Mucosa of descending colon (tissue), 3 donors: ENCODE data around the gene PARP11. TPM values are rescaled to one million over a fixed set of nuclear protein-coding genes. Genes with fewer than 3 reads are reported as not detected.

Experiments
- ATAC-seq: fragments of 200-7000 bp; cut with Tn5 transposase; one replicate; pipeline ENCODE4 v1.9.1; 2020; ENCODE audit warnings: mild to moderate bottlenecking, moderate library complexity
- DNase-seq, 3 donors: peaks; one replicate each; pipeline ENCODE4 v3.0.0-alpha.2; 2020
- H3K36me3 ChIP-seq: fragments of 200-600 bp; one replicate; pipeline ENCODE4 v1.8.0; 2021; ENCODE audit warnings: low read depth, mild to moderate bottlenecking
- H3K4me1 ChIP-seq: fragments of 200-600 bp; one replicate; pipeline ENCODE4 v1.8.0; 2021; ENCODE audit warnings: low read depth, mild to moderate bottlenecking
- H3K4me3 ChIP-seq: fragments of 200-600 bp; one replicate; pipeline ENCODE4 v1.8.0; 2021; ENCODE audit warnings: mild to moderate bottlenecking
- H3K9me3 ChIP-seq: fragments of 200-600 bp; one replicate; pipeline ENCODE4 v1.8.0; 2021; ENCODE audit warnings: mild to moderate bottlenecking
- intact Hi-C, 2 donors: fragments of 100-400 bp; cut with DNase I in 1 of 2; cut with micrococcal nuclease in 1 of 2; formaldehyde crosslinking; loops; one replicate each; pipeline versions ENCODE4 v1.11.0 to v1.11.1; 2022; cut with DNase I, micrococcal nuclease
- total RNA-seq, 3 donors: library from RNA; stranded (reverse); fragmentation: NEBNext Ultra II Directional in 2 of 3; extraction: Animal tissue kit (Norgen Biotek cat#: 25700) in 2 of 3; gene quantifications; one replicate each; pipeline versions ENCODE4 v1.2.1 to v1.2.4, GENCODE V29; 2021 to 2023
- TF ChIP-seq, protein P1 (sequence below): fragments of 200-600 bp; IDR thresholded peaks from one replicate; pipeline ENCODE4 v1.8.0; 2022; ENCODE audit warnings: antibody characterized with exemption, mild to moderate bottlenecking
- donor health status: DM: no; HTN: no; CAD: no; lungs with moderate emphysema.
- donor health status: DM: no; HTN: no; CAD: no.
- donor health status: DM: no; HTN: yes; CAD: no.

The PARP11 gene
- total RNA-seq, 3 donors from 2014 or later, result 8.5 to 12.4 (median 9.5) TPM

DNA sequence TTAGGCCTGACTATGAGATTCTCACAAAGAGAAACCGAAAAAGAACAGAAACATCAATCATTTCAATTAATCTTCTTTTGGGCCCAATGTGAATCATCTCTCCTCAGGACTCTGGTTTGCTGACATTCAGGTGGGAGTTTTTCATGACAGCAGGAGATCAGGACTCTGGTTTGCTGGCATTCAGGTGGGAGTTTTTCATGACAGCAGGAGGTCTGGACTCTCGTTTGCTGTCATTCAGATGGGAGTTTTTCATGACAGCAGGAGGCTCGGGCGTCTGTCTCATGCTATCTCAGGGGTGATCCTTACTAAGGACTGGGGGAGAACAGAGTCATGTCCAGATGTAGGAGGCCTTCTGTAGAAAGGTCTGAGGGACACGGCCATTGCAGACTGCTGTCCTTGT is 40.1 kb upstream of the PARP11 start:
- no peaks in the 10 kb centered on the region for H3K4me1 ChIP-seq
- DNase-seq (no peak), ATAC-seq (no peak)
- TF ChIP-seq, protein P1, sequence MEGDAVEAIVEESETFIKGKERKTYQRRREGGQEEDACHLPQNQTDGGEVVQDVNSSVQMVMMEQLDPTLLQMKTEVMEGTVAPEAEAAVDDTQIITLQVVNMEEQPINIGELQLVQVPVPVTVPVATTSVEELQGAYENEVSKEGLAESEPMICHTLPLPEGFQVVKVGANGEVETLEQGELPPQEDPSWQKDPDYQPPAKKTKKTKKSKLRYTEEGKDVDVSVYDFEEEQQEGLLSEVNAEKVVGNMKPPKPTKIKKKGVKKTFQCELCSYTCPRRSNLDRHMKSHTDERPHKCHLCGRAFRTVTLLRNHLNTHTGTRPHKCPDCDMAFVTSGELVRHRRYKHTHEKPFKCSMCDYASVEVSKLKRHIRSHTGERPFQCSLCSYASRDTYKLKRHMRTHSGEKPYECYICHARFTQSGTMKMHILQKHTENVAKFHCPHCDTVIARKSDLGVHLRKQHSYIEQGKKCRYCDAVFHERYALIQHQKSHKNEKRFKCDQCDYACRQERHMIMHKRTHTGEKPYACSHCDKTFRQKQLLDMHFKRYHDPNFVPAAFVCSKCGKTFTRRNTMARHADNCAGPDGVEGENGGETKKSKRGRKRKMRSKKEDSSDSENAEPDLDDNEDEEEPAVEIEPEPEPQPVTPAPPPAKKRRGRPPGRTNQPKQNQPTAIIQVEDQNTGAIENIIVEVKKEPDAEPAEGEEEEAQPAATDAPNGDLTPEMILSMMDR, result no peak
- H3K4me3 ChIP-seq, result no peak overlapping the region
- no peaks in the 10 kb centered on the region for H3K36me3 ChIP-seq
- intact Hi-C loops, result no loop called here
- no peaks in the 10 kb centered on the region for H3K9me3 ChIP-seq

DNA sequence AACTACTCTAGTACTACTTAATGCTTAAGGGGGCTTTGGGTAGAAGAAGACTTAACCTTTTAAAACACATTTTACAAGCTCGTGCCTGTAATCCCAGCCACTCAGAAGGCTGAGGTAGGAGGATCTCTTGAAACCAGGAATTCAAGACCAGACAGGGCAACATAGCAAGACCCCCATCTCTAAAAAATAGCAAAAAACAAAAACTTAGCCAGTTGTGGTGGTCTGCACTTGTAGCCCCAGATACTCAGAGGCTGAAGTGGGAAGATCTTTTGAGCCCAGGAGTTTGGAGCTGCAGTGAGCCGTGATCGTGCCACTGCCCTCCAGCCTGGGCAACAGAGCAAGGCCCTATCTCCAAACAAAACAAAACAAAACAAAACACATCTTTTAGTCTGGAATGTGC is 39.7 kb upstream of the PARP11 start:
- no peaks in the 10 kb centered on the region for H3K36me3 ChIP-seq
- TF ChIP-seq, protein P1, result no peak
- DNase-seq (no peak), ATAC-seq (no peak)
- H3K4me1 ChIP-seq, result no peaks in the 10 kb centered on the region
- intact Hi-C loops, result no loop called here
- no peak overlapping the region for H3K4me3 ChIP-seq
- no peaks in the 10 kb centered on the region for H3K9me3 ChIP-seq

DNA sequence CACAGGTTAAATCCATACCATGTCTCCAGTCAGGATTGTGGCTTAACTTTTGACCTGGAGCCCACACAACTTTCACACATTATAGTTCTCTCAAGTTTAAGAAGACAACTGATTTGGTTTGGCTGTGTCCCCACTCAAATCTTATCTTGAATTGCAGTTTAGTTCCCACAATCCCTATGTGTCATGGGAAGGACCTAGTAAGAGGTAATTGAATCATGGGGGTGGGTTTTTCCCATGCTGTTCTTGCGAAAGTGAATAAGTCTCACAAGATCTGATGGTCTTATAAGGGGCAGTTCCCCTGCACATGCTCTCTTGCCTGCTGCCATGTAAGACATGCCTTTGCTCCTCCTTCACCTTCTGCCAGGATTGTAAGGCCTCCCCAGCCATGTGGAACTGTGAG is 38.2 kb upstream of the PARP11 start:
- intact Hi-C loops, result no loop called here
- Histone ChIP-seq H3K36me3 (no peaks in the 10 kb centered on the region), H3K4me1 (no peaks in the 10 kb centered on the region), H3K4me3 (no peak overlapping the region), H3K9me3 (no peaks in the 10 kb centered on the region)
- no peak for ATAC-seq
- DNase-seq, result no peak
- TF ChIP-seq, protein P1, result no peak

DNA sequence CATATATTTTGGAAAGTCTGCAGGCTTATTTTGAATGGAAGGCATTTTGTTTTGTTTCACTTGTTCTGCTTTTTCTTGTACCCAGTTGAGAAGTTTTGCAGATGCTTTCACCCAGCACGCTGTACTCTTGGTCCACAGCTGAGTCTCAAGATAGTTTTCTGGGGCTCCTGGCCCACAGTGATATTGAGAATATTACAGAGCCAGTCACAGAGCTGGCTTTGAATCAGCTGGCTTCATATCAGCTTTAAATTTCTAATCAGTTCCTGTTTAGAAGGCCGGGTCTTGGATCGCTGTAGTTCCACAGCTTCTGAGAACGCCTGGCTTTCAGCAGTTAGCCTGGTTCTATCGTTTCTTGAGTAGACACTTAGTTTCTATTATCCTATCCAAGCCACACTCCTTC is 32.5 kb upstream of the PARP11 start:
- no peaks in the 10 kb centered on the region for H3K4me1 ChIP-seq
- no peaks in the 10 kb centered on the region for H3K9me3 ChIP-seq
- TF ChIP-seq, protein P1, result no peak
- no peak overlapping the region for H3K4me3 ChIP-seq
- intact Hi-C loops, result no loop called here
- H3K36me3 ChIP-seq, result no peaks in the 10 kb centered on the region
- no peak for DNase-seq
- ATAC-seq, result no peak

DNA sequence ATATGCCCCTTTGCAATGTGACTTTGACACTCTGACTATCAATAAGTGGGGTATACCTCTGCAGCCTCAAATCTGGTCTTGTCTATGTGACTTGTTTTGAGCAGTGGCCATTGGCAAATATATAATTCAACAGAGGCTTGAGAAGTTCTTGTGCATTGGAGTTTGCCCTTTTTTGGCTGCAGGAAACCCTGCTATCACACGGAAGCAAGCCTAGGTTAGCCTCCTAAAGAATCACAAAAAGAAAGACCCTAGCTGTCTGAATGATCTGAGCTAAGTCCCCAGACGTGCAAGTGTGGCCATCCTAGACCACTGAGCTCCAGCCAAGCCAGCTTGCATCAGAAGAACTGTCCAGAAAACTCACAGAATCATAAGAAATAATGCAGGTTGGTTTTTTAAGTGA is 31.8 kb upstream of the PARP11 start:
- H3K9me3 ChIP-seq, result no peaks in the 10 kb centered on the region
- TF ChIP-seq, protein P1, result no peak
- intact Hi-C loops, result no loop called here
- no peak for ATAC-seq
- H3K4me1 ChIP-seq, result no peaks in the 10 kb centered on the region
- no peak overlapping the region for H3K4me3 ChIP-seq
- no peak for DNase-seq
- H3K36me3 ChIP-seq, result no peaks in the 10 kb centered on the region

DNA sequence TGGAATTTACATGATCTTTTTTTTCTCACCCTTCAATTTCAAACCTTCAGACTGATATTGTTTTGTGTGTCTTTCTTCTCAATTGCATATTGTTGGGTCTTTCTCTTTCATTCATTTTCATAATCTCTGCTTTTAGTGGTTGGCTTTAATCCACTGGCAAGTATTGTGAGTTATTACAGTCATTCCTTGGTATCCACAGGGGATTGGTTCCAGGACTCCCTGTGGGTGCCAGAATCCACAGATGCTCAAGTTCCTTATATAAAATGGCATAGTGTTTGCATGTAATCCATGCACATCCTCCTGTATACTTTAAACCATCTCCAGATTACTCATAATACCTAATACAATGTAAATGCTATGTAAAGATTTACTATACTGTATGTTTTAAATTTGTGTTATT is 29.7 kb upstream of the PARP11 start:
- Histone ChIP-seq H3K9me3 (no peaks in the 10 kb centered on the region), H3K4me1 (no peaks in the 10 kb centered on the region), H3K36me3 (no peaks in the 10 kb centered on the region), H3K4me3 (no peak overlapping the region)
- intact Hi-C loops, result no loop called here
- ATAC-seq, result no peak
- TF ChIP-seq, protein P1, result no peak
- no peak for DNase-seq
